Stimulated activated CD8-positive, alpha-beta memory T cell treated with anti-CD3 and anti-CD28 coated beads, Interleukin-15, amount 100 ng/mL, for 4 hours (primary cell): Measurements from ENCODE around the gene ANP32B.
"Not testable (repeated sequence)": the region's sequence is repeated elsewhere in the genome, so short reads cannot be mapped to it uniquely, and the experiment has no call there.

Source experiments
- DNase-seq, 2 donors: peaks; one replicate each; pipeline ENCODE4 v3.0.0-alpha.2; 2020; ENCODE audit warnings: low read depth in 2 of 2

ANP32B gene

DNA sequence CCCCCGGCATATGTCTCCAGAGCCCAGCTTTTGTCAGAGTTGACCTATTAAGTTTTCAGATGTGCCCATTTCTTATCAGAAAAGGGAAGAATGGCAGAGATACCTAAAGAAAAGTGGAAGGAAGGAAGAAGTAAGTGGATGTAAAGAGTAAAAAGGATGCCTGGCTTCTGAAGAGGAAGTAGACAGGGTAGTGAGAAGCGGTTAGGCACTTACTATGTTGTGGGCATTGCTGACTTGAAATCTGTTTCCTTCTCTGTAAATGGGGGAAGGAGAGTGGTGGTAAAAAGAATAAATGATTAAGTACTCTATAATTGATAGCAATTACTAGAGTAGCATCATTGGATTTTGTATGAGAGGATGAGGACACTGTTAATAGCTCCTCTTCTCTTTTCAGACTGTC lies 9.9 kb downstream of the ANP32B start:
- no peak for DNase-seq

DNA sequence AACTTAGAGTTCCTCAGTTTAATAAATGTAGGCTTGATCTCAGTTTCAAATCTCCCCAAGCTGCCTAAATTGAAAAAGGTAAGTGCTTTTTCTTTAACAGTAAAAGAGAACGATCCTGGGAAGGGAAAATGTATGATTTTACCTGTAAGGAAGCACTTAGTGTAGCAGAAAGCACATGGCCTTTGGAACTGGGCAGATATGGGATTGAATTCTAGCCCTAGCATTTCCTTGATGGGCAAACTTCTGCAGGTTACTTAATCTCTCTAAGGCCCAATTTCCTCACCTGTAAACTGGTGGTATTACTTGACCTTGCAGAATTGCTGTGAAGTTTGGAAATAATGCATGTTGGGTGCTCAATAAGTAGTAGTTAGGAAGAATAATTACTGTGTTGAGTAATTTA lies 11.6 kb downstream of the ANP32B start:
- no peak for DNase-seq

DNA sequence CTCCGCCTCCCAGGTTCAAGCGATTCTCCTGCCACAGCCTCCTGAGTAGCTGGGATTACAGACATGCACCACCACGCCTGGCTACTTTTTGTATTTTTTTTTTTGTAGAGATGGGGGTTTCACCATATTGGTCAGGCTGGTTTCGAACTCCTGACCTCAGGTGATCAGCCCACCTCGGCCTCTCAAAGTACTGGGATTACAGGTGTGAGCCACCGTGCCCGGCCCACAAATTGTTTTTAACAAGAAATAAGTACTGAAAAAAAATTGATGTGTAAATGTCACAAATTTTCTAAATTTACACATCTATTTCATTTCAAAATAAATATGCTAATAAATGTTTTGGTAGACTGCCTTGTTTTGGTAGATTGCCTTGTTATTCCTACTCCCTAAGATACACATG lies 13.5 kb downstream of the ANP32B start:
- DNase-seq: not testable (repeated sequence)

DNA sequence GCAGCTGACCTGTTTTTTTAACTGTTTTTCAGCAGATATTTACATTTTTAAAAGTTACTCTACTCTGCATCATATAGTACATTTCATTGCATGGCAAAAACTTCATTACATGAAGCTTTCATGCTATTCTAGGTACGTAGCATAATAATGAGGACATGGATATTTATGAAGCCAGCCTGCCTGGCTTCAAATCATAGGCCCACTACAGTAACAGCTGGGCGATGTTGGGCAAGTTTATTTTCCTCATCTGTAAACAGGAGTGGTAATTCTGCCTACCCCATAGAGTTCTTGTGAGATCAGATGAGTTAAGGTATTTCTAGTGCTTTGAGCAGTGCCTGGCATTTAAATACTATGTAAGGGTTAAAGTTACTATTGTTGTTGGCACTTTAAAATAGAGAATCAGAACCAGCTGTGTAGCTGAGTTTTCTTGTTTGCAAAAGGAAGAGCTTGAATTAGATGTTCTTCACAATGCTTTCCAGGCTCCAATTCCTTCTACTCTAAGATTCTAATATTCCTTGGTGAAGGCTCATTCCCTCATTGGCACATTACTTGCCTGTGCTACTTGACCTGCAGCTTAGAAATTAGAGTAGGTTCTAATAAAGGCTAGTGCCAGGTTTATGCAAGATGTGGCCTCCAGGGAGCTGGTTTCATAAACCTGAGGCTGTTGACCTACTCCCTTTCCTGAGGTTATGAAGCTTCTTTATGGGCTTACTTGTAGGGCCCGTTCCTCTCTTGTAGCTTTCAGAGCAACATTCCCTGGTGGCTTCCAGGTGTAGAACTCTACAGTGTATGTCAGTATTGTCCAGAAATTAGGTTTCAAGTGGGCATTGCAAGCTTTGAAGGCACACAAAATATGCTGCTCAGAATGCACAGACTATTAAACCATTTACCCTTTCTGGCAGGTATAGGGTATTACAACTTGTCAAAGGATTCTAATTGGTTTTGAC lies 14.5 kb downstream of the ANP32B start:
- no peak for DNase-seq

DNA sequence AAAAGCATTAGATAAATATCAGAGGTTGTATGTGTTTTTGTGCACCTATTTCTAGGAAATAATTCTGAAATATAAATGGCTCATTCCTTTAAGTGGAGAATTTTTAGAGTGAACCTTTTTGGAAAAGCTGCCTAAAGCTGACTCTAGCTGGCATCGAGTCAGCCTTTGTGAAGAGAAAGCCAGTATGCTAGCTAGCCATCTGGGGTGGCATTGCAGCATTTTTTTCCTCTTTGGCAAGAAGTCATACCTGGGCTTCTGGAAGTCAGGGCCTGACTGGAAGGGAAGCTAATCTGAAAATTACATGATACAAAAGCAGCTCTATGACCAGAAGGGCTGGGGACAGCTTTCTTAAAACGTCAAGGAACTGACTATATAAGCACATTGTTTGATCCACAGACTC lies 19.7 kb downstream of the ANP32B start:
- DNase-seq: no peak

DNA sequence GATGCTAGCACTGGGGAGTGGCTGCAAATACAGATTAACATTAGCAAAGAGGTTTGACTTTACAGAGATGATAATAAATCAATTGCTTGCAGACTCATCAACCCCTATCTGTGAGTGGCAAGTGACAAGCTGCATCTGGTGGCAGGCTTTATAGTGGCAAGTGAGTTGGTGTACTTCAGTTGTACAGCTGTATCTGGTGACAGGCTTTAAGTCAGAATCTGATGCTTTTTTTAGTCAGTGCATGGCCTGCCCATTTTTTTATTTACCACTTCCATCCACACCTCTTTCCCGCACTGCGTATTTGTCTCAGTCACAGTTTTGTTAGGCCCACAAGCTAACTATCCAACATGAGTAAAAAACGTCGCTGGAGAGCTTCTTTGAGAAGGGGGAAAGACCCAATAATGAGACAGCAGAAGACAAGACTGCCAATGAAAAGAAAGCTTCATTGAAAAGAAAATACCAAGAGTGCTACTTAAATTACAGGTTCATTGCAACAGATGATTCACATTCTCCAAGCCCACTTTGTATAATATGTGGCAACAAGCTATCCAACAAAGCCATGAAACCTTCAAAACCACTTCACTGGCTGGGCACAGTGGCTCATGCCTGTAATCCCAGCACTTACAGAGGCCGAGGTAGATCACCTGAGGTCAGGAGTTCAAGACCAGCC lies 23.1 kb downstream of the ANP32B start:
- DNase-seq: no peak

DNA sequence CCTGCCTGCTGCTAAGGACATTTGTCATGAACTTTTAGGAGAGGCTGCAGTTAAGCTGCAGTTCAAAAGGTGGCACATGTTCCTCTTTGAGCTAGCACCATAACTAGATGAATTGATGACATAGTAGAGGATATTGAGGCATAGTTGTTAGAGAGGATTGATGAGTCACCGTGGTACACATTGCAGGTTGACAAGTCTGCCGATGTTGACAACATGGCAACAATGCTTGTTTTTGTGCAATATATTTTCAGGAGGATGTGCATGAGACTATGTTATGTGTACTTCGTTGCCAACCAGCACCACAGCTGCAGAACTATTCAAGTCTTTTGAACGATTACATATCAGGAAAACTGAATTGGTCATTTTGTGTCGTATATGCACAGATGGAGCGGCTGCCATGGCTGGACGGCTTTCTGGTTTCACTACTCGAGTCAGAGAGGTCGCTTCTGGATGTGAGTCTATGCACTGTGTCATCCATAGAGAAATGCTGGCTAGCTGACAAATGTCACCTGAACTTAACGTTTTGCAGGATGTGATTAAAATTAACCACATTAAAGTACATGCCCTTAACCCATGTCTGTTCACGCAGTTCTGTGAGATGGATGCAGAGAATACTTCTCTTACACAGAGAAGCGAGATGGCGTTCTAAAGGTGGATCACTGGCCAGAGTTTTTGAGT lies 24.2 kb downstream of the ANP32B start:
- DNase-seq: no peak

DNA sequence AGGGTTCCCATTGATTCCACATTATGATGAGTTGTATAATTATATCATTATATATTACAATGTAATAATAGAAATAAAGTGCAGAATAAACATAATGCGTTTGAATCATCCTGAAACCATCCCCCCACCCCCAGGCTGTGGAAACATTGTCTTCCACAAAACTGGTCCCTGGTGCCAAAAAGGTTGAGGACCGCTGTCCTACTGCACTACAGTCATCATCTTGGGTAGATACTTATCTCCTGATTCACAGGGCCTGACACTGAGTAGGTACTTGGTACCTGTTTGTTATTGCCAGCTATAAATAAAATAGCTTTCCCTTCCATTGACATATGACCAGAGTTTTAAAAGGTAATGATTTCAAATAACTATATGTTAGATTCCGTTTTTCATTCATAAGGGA lies 25.6 kb downstream of the ANP32B start:
- no peak for DNase-seq

DNA sequence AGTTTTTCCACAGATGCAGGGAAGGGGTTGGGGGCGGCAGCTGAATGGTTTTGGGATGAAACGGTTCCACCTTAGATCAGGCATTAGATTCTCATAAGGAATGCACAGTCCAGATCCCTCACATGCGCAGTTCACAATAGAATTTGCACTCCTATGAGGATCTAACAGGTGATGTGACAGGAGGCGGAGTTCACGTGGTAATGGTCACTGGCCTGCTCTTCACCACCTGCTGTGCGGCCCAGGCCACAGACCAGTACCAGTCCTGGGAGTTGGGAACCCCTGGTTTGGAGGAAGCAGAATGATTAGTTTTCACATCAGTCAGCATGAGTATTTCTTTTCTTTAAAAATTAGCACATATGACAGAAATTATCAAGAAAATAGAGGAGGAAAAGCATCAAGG lies 26.3 kb downstream of the ANP32B start:
- DNase-seq: no peak

DNA sequence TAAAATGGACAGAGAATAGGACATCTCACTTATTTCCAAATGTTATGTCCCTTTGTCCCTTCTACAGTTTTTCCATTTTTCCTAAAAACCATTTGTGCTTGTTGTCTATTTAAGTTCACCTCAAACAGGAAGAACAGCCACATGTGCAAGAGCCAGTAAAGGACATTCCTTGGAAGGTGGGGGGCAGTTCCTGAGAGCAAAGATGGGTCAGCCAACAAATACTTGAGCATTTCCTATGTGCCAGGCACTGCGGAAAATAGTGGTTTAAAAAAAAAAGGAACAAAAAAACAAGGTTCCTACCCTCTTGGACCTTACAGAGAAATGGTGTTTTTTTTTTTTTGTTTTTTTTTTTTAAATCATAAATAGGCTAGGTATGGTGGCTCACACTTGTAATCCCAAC lies 26.8 kb downstream of the ANP32B start:
- no peak for DNase-seq

DNA sequence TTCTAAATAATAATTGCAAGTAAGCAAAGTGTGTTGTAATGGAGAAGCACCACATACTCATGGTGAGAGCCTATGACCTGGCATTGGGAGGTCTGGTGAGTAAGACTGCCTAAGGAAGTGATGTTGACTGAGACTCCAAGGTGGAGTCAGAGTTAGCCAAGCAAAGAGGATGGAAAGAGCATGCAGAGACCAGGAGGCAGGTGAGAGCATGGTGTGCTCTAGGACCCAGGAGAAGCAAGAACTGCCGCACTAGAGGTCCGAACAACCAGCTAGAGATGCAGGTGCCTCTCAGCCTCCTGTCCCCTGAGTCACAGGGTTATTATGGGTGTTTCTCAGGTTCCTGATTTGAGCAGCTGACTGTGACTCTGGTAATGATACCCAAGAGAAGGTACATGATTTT lies 27.3 kb downstream of the ANP32B start:
- DNase-seq: no peak

DNA sequence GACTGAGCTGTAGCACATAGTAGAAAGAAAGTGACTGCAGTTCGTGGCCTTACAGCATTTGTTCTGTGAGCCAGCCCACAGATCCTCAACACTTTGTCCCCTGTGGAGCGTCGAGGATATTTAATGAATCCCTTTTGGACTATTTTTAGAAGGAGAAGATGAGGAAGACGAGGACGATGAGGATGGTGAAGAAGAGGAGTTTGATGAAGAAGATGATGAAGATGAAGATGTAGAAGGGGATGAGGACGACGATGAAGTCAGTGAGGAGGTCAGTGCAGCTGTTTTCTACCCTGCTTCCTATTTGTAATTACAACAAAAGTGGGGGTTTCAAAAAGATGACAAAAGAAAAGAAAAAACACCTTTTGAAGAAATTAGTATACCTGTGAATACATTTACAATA lies 28.0 kb downstream of the ANP32B start:
- DNase-seq: no peak

DNA sequence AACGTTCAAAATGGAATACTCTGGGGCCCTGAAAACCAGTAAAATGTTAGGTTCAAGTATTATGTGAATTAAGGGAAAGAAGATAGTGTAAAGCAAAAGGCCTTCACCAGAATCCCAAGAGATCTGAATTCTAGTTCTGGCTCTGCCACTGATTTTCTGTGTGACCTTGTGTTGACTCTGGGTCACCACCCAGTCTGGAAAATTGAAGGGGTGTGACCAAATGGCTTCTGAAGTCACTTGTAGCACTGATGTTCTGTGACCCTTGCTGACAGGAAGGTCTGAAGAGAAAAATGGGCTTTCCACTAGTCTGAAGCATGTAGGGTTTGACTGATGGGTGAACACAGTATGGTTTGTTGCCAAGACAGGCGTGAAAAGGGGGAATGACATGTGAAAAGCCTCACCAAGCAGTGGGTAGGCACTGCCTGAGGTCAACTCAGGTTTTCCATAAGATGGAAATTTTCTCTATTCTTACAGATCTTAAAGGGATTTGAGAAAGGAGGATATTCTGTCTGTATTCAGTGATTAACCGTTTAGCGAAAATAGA lies 33.1 kb downstream of the ANP32B start:
- no peak for DNase-seq

DNA sequence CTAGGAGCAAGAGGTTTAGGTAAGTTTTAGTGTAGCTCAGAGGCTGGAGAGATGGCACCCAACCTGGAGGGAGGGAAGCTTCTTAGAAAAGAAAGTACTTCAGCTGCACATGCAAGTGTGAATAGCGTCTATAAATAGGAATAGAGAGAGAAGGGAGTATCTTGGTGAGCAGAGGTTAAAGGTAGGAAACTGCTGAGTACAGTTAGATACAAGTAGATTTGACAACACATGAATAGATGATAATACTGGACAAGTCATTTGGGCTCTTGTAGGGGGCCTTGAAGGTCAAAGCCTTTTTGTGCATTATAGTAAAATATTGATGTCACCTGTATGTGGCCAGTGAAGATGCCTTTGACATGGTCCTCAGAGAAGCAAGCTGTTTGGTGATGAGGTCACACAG lies 34.2 kb downstream of the ANP32B start:
- no peak for DNase-seq

DNA sequence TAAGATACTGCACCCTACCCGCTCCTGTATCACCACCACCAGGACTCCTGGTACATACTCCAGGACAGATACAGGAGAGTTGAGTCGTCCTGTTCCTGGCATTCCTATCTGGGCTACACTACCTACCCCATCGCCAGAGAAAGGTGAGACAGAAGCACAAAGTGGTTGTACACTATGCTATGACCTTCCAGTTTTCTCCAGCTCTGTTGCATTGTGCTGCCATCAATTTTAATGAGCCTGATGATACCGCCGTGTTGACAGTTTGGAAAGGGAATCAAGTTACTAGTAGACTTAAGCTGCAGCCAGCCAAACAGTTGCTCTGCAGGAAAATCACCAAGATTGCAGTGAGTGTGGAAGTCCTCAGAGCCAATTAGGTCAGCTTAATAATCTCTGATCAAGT lies 35.2 kb downstream of the ANP32B start:
- DNase-seq: no peak

DNA sequence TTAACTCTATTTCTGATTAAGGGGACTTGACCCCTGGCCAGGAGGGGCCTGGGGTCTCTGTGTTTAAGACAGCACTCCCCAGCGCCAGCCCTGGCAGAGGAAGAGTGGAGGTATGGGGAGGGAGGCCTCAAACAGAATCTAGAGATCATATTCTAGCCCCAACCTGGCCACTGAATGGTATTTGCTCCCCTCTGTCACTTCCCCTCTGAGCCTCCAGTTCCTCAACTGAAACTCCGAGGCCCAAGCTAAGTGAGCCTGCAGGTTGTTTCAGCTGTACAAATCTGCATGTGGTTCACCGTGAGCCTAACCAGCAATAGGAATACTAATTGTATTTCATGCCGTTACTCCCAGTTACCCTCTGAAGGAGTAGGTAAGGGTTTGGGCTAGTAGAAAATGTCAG lies 36.0 kb downstream of the ANP32B start:
- no peak for DNase-seq

DNA sequence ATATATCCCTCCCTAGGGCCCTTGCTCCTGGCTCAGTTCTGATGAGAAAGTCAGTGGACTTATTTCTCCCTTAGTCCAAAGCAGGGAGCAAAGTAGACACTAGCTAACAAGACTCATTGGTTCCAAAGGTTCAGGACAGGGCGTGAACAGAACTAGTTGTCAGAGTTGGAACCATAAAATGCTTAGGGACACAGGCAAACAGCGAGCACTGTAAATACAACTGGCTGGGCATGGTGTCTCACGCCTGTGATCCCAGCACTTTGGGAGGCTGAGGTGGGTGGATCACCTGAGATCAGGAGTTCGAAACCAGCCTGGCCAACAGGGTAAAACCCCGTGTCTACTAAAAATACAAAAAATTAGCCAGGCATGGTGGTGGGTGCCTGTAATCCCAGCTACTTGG lies 36.7 kb downstream of the ANP32B start:
- DNase-seq: not testable (repeated sequence)

DNA sequence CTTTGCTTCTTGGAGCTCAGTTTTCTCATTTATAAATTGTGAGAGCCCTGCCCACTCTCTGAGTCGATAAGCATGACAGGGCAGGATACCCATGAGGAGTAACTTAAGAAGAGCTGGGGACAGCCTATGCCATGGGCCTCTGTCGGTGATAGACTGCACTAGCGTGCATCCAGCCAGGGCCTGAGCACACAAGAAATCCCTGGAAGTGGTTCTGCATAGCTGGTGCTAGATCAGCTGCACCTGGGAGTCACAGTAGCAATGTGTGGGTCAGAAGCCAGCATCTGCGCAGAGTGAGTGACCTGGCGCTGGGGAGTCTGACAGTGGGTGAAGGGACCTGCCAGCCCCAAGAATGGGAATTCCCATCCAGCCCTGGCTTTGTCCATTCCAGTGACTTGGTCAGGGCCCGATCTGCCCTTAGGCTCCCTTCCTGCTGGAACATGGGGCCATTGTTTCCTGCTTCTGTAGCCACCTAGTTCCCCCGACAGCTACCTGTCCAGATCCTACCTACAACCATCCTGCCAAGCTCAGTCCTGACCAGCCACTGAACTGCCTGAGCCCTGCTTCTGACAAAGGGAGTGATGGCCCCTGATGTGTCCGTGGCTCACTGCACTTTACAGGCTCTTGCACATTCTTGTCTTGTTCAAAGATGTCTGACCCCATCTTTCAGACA lies 37.5 kb downstream of the ANP32B start:
- DNase-seq: no peak

DNA sequence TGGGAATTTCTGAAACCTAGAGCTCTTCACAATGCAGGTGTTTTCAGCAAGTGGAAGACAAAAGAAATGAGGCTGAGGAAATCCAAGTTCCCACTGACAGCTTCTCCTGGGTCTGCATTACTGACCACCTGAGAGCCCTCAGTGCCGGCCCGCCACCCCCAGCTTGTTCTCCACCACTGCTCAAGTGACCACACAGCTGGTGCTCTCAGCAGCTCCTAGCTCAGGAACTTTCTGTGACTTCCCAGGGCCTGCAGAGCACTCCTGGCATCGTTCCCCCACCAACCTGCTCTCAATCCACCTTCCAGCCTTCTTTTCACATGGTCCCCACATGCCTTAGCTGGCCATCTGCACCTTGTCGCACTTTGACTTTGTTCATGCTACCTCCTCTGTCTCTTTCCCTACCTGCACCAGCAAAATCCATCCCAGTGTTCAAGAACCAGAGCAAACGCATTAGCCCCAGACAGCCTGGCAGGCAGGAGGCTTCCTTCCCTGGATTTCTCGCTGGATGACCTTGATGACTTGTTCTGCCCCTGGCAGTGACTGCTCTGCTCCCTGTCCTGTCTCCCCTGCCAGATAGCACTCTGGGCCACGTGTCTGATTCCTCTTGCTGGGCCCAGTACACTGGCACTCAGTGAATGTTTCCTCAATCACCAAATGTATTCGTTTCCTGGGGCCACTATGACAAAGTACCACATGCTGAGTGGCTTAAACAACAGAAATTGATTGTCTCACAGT lies 38.3 kb downstream of the ANP32B start:
- no peak for DNase-seq

DNA sequence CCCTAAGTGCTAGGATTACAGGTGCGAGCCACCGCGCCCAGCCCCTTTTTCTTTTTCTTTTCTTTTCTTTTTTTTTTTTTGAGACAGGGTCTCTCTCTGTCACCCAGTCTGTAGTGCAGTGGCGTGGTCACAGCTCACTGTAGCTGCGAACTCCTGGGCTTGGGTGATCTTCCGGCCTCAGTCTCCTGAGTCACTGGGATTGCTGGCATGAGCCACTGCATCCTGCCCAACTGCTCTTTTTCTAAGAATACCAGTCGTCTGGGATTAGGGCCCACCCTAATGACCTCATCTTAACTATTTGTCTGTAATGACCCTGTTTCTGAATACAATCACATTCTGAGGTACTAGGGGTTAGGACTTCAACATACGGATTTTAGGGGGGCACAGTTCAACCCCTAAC lies 39.3 kb downstream of the ANP32B start:
- DNase-seq: no peak

DNA sequence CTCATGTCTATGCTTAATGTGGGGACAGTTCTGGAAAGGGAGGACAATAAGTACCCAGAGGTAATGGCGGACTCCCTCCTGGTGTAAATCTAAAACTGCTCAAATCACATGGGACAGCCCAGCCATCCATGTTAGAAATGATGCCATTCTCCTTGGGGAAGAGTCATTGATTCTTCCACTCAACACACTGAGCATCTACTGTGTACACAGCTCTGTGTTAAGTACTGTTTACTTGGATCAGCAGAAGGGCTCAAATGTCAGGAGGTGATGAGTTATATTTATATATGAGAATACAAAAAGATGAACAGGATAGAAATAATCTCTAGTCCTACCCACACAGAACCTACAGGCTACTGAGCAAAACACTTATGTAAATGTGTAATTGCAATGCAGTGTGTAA lies 41.6 kb downstream of the ANP32B start:
- DNase-seq: no peak
